T-helper 1 cell treated with Interleukin-12 subunit alpha and Interleukin-12 subunit beta and Interleukin-4 antibody, amounts not matched to agents 30 ng/mL and 1 ng/mL, for 36 hours (primary cell): ENCODE data around the gene ARSA. TPM values are rescaled to one million over a fixed set of nuclear protein-coding genes. Genes with fewer than 3 reads are reported as not detected.
"Not testable (repeated sequence)": the region's sequence is repeated elsewhere in the genome, so short reads cannot be mapped to it uniquely, and the experiment has no call there.

Experiments
- intact Hi-C: fragments of 100-400 bp; cut with micrococcal nuclease; formaldehyde crosslinking; loops from one replicate; pipeline ENCODE4 v1.15.1; 2024
- total RNA-seq: library from RNA; stranded (reverse); gene quantifications from 2 replicates; pipeline ENCODE4 v1.2.3, GENCODE V29; 2022

The ARSA gene
- 60.6 and 67.0 TPM in 2 replicates for total RNA-seq

GRCh38 chr22:50627642-50628542 lies at the start of gene ARSA:
TSS of gene ARSA (minus strand) at chr22:50628152. CDS start at chr22:50627779, 373 bp downstream.
- intact Hi-C loops: loop anchor here (1.0 to 2.0 kb wide), 5 partner anchors 8 to 120 kb away; partner anchors contain the start of genes NCAPH2 and SYCE3

GRCh38 chr22:50676661-50677492 lies 48.9 kb upstream of the ARSA start:
- intact Hi-C loops: no loop called here

- intact Hi-C loops: no loop called here
These were observed 48.3 kb upstream of the ARSA start for GRCh38 chr22:50676180-50676636.

GRCh38 chr22:50675553-50676179 lies 47.7 kb upstream of the ARSA start:
- intact Hi-C loops: no loop called here

- intact Hi-C loops: no loop called here
These were observed 46.9 kb upstream of the ARSA start for GRCh38 chr22:50674606-50675552.

- intact Hi-C loops: no loop called here
These were observed 46.2 kb upstream of the ARSA start for GRCh38 chr22:50674130-50674500.

GRCh38 chr22:50673231-50674129 lies 45.5 kb upstream of the ARSA start:
- intact Hi-C loops: no loop called here

GRCh38 chr22:50672471-50673230 lies 44.7 kb upstream of the ARSA start, which contains the start of gene SHANK3:
TSS of gene SHANK3 (plus strand) at chr22:50672823.
- intact Hi-C loops: no loop called here

GRCh38 chr22:50672041-50672440 lies 44.1 kb upstream of the ARSA start:
- intact Hi-C loops: no loop called here

GRCh38 chr22:50671641-50672040 lies 43.7 kb upstream of the ARSA start:
- intact Hi-C loops: no loop called here

GRCh38 chr22:50670914-50671538 lies 43.1 kb upstream of the ARSA start:
- intact Hi-C loops: no loop called here

GRCh38 chr22:50670513-50670912 lies 42.6 kb upstream of the ARSA start:
- intact Hi-C loops: no loop called here

GRCh38 chr22:50665738-50666137 lies 37.8 kb upstream of the ARSA start:
- intact Hi-C loops: no loop called here

GRCh38 chr22:50665212-50665611 lies 37.3 kb upstream of the ARSA start:
- intact Hi-C loops: no loop called here

GRCh38 chr22:50660306-50660705 lies 32.4 kb upstream of the ARSA start:
- intact Hi-C loops: no loop called here

GRCh38 chr22:50659711-50660110 lies 31.8 kb upstream of the ARSA start:
- intact Hi-C loops: not testable (repeated sequence)

- intact Hi-C loops: no loop called here
These were observed 30.0 kb upstream of the ARSA start for GRCh38 chr22:50657925-50658324.
